A549 (cell line): ENCODE measurements around the gene MARCHF4.

Experiments used
- CHD2 ChIP-seq: fragments of 150-350 bp; IDR thresholded peaks from 2 replicates; pipeline ENCODE4 v1.6.1; 2014; ENCODE audit warnings: low read length; ENCODE audit not compliant: partially characterized antibody
- CTCF ChIP-seq: fragments of >200 bp; sonication (Bioruptor Twin); formaldehyde crosslinking; IDR thresholded peaks from 3 replicates; pipeline ENCODE4 v1.5.1; 2016
- MAZ ChIP-seq: fragments of 150-350 bp; IDR thresholded peaks from 2 replicates; pipeline ENCODE4 v1.6.1; 2014; ENCODE audit warnings: antibody characterized with exemption, low read depth, low read length, borderline replicate concordance
- POLR2A ChIP-seq: IDR thresholded peaks from 2 replicates; pipeline ENCODE4 v1.6.1; 2012; ENCODE audit warnings: mild to moderate bottlenecking, low read length
- RAD21 ChIP-seq, 2 experiments: fragments of >200 bp in 1 of 2; sonication (Bioruptor Twin) in 1 of 2; formaldehyde crosslinking in 1 of 2; IDR thresholded peaks in 1 of 2; conservative IDR thresholded peaks in 1 of 2; 2 replicates in 1 of 2; 3 replicates in 1 of 2; pipeline ENCODE4 v1.6.1; 2012 to 2018; ENCODE audit warnings: inconsistent platforms in 1 of 2
- RCOR1 ChIP-seq: fragments of 150-350 bp; IDR thresholded peaks from 2 replicates; pipeline ENCODE4 v1.6.1; 2014; ENCODE audit warnings: antibody characterized with exemption, low read length, low read depth
- RFX5 ChIP-seq: fragments of 450-650 bp; IDR thresholded peaks from 2 replicates; pipeline ENCODE4 v1.7.1; 2014; ENCODE audit warnings: antibody characterized with exemption, mild to moderate bottlenecking, moderate library complexity
- SMC3 ChIP-seq: fragments of >200 bp; sonication (Bioruptor Twin); formaldehyde crosslinking; IDR thresholded peaks from 3 replicates; pipeline ENCODE4 v1.6.1; 2018; ENCODE audit warnings: inconsistent platforms
- TF ChIP-seq, protein P1 (sequence below): IDR thresholded peaks from 2 replicates; pipeline ENCODE4 v1.6.1; 2012
- TF ChIP-seq, protein P2 (sequence below): IDR thresholded peaks from 2 replicates; pipeline ENCODE4 v1.6.1; 2012

DNA sequence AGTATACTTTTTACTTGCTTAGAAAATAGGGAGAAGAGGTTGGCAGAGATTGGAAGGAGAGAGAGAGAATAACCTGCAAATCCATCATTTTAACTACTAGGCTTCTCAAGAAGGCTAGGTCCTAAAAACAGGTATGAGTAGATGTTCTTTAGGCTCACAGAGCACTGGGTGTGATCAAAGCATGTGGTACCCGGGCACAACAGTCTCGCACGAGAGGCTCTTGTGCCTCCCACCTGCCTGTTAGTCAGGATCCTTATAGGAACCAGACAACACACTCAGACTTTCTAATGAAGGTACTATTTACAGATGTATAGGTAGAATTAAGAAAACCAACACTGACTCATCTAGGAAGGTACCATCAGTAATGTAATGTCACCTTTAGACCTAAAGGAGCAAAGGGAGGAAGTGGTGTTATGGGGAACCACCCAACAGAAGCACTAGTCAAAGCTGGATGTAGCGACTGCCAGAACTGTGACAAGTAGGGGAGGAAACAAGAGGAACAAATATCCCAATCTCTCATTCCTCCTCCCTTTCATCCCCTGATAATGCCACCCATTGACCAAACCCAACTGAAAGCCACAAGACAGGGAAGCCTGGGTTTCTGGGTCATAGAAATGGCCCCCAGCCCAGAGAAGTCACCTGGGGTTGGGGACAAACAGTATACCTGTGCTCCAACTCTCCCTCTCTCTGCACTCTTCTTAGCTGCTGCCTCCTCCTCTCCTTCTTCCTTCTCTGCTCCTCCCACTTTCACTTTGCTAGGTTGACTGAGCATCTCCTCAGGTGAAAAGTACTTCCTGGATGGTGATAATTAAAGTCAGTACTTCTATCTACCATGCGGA is 16.0 kb upstream of the MARCHF4 start:
- TF ChIP-seq POLR2A (no peak), CTCF (no peak), CHD2 (no peak), RAD21 (conservative IDR thresholded peaks at IDR 0.05 in 1 of 2, IDR thresholded peaks at IDR 0.05 in 1 of 2) (no peak), MAZ (no peak), SMC3 (no peak), RFX5 (no peak), RCOR1 (no peak)
- TF ChIP-seq, protein P1, sequence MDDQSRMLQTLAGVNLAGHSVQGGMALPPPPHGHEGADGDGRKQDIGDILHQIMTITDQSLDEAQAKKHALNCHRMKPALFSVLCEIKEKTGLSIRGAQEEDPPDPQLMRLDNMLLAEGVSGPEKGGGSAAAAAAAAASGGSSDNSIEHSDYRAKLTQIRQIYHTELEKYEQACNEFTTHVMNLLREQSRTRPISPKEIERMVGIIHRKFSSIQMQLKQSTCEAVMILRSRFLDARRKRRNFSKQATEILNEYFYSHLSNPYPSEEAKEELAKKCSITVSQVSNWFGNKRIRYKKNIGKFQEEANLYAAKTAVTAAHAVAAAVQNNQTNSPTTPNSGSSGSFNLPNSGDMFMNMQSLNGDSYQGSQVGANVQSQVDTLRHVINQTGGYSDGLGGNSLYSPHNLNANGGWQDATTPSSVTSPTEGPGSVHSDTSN: no peak
- TF ChIP-seq, protein P2, sequence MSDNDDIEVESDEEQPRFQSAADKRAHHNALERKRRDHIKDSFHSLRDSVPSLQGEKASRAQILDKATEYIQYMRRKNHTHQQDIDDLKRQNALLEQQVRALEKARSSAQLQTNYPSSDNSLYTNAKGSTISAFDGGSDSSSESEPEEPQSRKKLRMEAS: no peak
